GM21360 (cell line): ENCODE results near the gene SPATA31C1.
"Not testable (repeated sequence)": the region's sequence is repeated elsewhere in the genome, so short reads cannot be mapped to it uniquely, and the experiment has no call there.

Source experiments
- ATAC-seq: cut with Tn5 transposase; IDR thresholded peaks from one replicate; pipeline ENCODE4 v1.9.1; 2021; ENCODE audit warnings: mild to moderate bottlenecking, moderate library complexity; ENCODE audit not compliant: unreplicated experiment

Gene SPATA31C1

GRCh38 chr9:87934444-87934843 lies 16.7 kb downstream of the SPATA31C1 start:
- not testable (repeated sequence) for ATAC-seq

- ATAC-seq = not testable (repeated sequence)
Measured at GRCh38 chr9:87937352-87937751, 19.6 kb downstream of the SPATA31C1 start.

- ATAC-seq = not testable (repeated sequence)
Measured at GRCh38 chr9:87937918-87938317, 20.2 kb downstream of the SPATA31C1 start.

- ATAC-seq = not testable (repeated sequence)
Measured at GRCh38 chr9:87938336-87938735, 20.6 kb downstream of the SPATA31C1 start.

- ATAC-seq = not testable (repeated sequence)
Measured at GRCh38 chr9:87939096-87939495, 21.3 kb downstream of the SPATA31C1 start.

- ATAC-seq = no peak
Measured at GRCh38 chr9:87944096-87944495, 26.3 kb downstream of the SPATA31C1 start.

GRCh38 chr9:87944682-87945081 lies 26.9 kb downstream of the SPATA31C1 start:
- ATAC-seq = no peak

- ATAC-seq = no peak
Measured at GRCh38 chr9:87950296-87950695, 32.5 kb downstream of the SPATA31C1 start.

GRCh38 chr9:87950765-87951488 lies 33.2 kb downstream of the SPATA31C1 start:
- ATAC-seq = no peak

- ATAC-seq = no peak
Measured at GRCh38 chr9:87954230-87954629, 36.5 kb downstream of the SPATA31C1 start.

GRCh38 chr9:87957839-87958238 lies 40.1 kb downstream of the SPATA31C1 start:
- ATAC-seq = no peak

- no peak for ATAC-seq
Measured at GRCh38 chr9:87958591-87958990, 40.8 kb downstream of the SPATA31C1 start.

- ATAC-seq = no peak
Measured at GRCh38 chr9:87959916-87960581, 42.3 kb downstream of the SPATA31C1 start.

- no peak for ATAC-seq
Measured at GRCh38 chr9:87963770-87964169, 46.0 kb downstream of the SPATA31C1 start.

GRCh38 chr9:87964826-87965225 lies 47.1 kb downstream of the SPATA31C1 start:
- ATAC-seq = no peak

- no peak for ATAC-seq
Measured at GRCh38 chr9:87968155-87968554, 50.4 kb downstream of the SPATA31C1 start.

- ATAC-seq = no peak
Measured at GRCh38 chr9:87970602-87971001, 52.8 kb downstream of the SPATA31C1 start.

GRCh38 chr9:87973122-87973521 lies 55.4 kb downstream of the SPATA31C1 start:
- ATAC-seq = no peak
